Ovary (tissue), 3 donors: ENCODE measurements around the gene CHD6.

Experiments used
- POLR2A ChIP-seq: fragments of 450-650 bp; IDR thresholded peaks from one replicate; pipeline ENCODE4 v1.6.1; 2017; ENCODE audit warnings: antibody characterized with exemption, mild to moderate bottlenecking, moderate library complexity
- TF ChIP-seq, protein P1 (sequence below), 3 donors: fragments of 450-650 bp in 2 of 3; fragments of 200-600 bp in 1 of 3; IDR thresholded peaks; one replicate each; pipeline versions ENCODE4 v1.5.1 to v1.8.0; 2016 to 2022; ENCODE audit warnings: antibody characterized with exemption in 3 of 3, mild to moderate bottlenecking in 1 of 3
- donor health status: DM: no; HTN: no; CAD: no.

DNA sequence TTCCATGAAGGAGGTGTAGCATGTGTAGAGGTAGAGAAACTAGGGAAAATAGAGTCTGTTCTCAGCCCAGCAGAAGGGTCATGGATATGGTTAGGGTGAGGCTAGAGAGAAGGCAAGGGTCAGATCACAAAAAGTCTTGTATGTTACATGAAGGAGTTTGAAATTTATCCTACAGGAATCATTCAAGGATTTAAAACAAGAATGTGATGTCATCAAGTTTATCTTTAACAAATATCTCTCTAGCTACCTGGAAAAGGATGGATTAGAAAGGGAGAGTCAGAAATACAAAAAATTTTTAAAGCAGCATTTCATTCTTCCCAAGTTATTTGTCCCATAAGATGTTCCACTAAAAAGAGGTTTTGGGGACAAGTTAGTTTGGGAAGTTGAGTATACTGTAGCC is 4.4 kb upstream of the CHD6 start:
- TF ChIP-seq, protein P1, sequence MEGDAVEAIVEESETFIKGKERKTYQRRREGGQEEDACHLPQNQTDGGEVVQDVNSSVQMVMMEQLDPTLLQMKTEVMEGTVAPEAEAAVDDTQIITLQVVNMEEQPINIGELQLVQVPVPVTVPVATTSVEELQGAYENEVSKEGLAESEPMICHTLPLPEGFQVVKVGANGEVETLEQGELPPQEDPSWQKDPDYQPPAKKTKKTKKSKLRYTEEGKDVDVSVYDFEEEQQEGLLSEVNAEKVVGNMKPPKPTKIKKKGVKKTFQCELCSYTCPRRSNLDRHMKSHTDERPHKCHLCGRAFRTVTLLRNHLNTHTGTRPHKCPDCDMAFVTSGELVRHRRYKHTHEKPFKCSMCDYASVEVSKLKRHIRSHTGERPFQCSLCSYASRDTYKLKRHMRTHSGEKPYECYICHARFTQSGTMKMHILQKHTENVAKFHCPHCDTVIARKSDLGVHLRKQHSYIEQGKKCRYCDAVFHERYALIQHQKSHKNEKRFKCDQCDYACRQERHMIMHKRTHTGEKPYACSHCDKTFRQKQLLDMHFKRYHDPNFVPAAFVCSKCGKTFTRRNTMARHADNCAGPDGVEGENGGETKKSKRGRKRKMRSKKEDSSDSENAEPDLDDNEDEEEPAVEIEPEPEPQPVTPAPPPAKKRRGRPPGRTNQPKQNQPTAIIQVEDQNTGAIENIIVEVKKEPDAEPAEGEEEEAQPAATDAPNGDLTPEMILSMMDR (IDR thresholded peaks at IDR 0.05), result no peak
- no peak for TF ChIP-seq POLR2A
